Pancreas (tissue), 10 donors: ENCODE results near the gene OR2L13. TPM values are rescaled to one million over a fixed set of nuclear protein-coding genes. Genes with fewer than 3 reads are reported as not detected.

ENCODE experiments used
- ATAC-seq, 4 donors: fragments of 200-7000 bp; cut with Tn5 transposase; one replicate each; pipeline versions ENCODE4 v1.8.0 to v1.9.1; 2020; ENCODE audit warnings: mild to moderate bottlenecking in 4 of 4, moderate library complexity in 4 of 4
- DNase-seq, 6 donors: peaks; one replicate each; pipeline ENCODE4 v3.0.0-alpha.2; 2020
- FAIRE-seq: peaks from 2 replicates; lab custom pipeline; 2012; peaks lifted over from hg19 to GRCh38; lab: Jason Lieb, UNC
- H3K27ac ChIP-seq, 4 donors: fragments of 200-600 bp; sonication (generic); 1 replicate in 3 of 4; 2 replicates in 1 of 4; pipeline versions ENCODE4 v1.5.0 to v1.8.0; 2020
- H3K27me3 ChIP-seq, 4 donors: fragments of 200-600 bp; one replicate each; pipeline ENCODE4 v1.8.0; 2021
- H3K36me3 ChIP-seq, 3 donors: fragments of 200-600 bp; sonication (generic) in 1 of 3; one replicate each; pipeline versions ENCODE4 v1.5.0 to v1.8.0; 2020 to 2021
- H3K4me1 ChIP-seq, 3 donors: fragments of 200-600 bp; one replicate each; pipeline ENCODE4 v1.8.0; 2021
- H3K4me3 ChIP-seq, 4 donors: fragments of 200-600 bp; sonication (generic) in 2 of 4; one replicate each; pipeline versions ENCODE4 v1.5.0 to v1.8.0; 2020 to 2021
- H3K9me3 ChIP-seq, 4 donors: fragments of 200-600 bp; one replicate each; pipeline ENCODE4 v1.8.0; 2021
- WGBS, 2 donors: extraction: QIAGEN DNeasy Blood & Tissue Kit; methylation state at CpG; one replicate each; pipeline ENCODE4 v1.1.7; 2013; 5-methylcytosine and 5-hydroxymethylcytosine counted together
- intact Hi-C, 3 donors: fragments of 100-400 bp; cut with DNase I; formaldehyde crosslinking; loops; one replicate each; pipeline versions ENCODE4 v1.11.1 to v1.14.2; 2022
- polyA plus RNA-seq, 2 donors: library from polyadenylated mRNA; stranded (reverse); fragments of 200-250 nt; gene quantifications; one replicate each; pipeline ENCODE4 v1.2.3, GENCODE V29; 2013
- total RNA-seq, 6 donors: library from RNA; stranded (reverse); fragmentation: NEBNext Ultra II Directional in 4 of 6; extraction: Animal tissue kit (Norgen Biotek cat#: 25700) in 4 of 6; gene quantifications; one replicate each; pipeline versions ENCODE4 v1.2.1 to v1.2.4, GENCODE V29; 2021 to 2023
- TF ChIP-seq, protein P1 (sequence below), 4 donors: fragments of 200-600 bp; sonication (generic) in 3 of 4; IDR thresholded peaks; one replicate each; pipeline versions ENCODE4 v1.5.0 to v1.8.0; 2021; ENCODE audit warnings: antibody characterized with exemption in 4 of 4
- donor health status: healthy with polysubstance abuse.
- donor health status: DM: no; HTN: no; CAD: no; lungs with moderate emphysema.
- donor health status: DM: no; HTN: no; CAD: no.
- donor health status: control.
- donor health status: control.
- donor health status: Bipolar disorder and iron deficiency.
- donor health status: DM: yes; HTN: yes; CAD: no.
- donor health status: DM: no; HTN: no; CAD: no.
- donor health status: DM: no; HTN: no; CAD: no.
- donor health status: DM: yes; HTN: yes; CAD: no.

Gene OR2L13
- total and polyA plus RNA-seq, 8 donors, result not detected

- H3K4me3 ChIP-seq, result no peak overlapping the region
- no peaks in the 10 kb centered on the region for H3K9me3 ChIP-seq
- intact Hi-C loops, result no loop called here
- WGBS, 2 donors, result 17 to 20% methylated on average over 1 of the region's 1 CpG
- no peak for FAIRE-seq
- ATAC-seq, result no peak
- no peak for DNase-seq
- no peaks in the 10 kb centered on the region for H3K4me1 ChIP-seq
- no peaks in the 10 kb centered on the region for H3K27me3 ChIP-seq
- TF ChIP-seq, protein P1, sequence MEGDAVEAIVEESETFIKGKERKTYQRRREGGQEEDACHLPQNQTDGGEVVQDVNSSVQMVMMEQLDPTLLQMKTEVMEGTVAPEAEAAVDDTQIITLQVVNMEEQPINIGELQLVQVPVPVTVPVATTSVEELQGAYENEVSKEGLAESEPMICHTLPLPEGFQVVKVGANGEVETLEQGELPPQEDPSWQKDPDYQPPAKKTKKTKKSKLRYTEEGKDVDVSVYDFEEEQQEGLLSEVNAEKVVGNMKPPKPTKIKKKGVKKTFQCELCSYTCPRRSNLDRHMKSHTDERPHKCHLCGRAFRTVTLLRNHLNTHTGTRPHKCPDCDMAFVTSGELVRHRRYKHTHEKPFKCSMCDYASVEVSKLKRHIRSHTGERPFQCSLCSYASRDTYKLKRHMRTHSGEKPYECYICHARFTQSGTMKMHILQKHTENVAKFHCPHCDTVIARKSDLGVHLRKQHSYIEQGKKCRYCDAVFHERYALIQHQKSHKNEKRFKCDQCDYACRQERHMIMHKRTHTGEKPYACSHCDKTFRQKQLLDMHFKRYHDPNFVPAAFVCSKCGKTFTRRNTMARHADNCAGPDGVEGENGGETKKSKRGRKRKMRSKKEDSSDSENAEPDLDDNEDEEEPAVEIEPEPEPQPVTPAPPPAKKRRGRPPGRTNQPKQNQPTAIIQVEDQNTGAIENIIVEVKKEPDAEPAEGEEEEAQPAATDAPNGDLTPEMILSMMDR (IDR thresholded peaks at IDR 0.05), result no peak
- H3K27ac ChIP-seq, result no peak overlapping the region
- no peaks in the 10 kb centered on the region for H3K36me3 ChIP-seq
Measured at GRCh38 chr1:248143311-248143710, 48.3 kb downstream of the OR2L13 start.

- ATAC-seq (no peak), DNase-seq (no peak), FAIRE-seq (no peak)
- no peak within 1 kb of the TSS for H3K4me3 ChIP-seq
- H3K27me3 ChIP-seq, result no peaks in the 10 kb centered on the region
- H3K4me1 ChIP-seq, result no peaks in the 10 kb centered on the region
- WGBS, 2 donors, result 51 to 67% methylated on average over 3 of the region's 3 CpGs
- intact Hi-C loops, result no loop called here
- H3K27ac ChIP-seq, result no peak within 1 kb of the TSS
- TF ChIP-seq, protein P1 (IDR thresholded peaks at IDR 0.05), result no peak
- H3K36me3 ChIP-seq, result no peaks in the 10 kb centered on the region
- no peaks in the 10 kb centered on the region for H3K9me3 ChIP-seq
Measured at GRCh38 chr1:248144513-248145198, 49.7 kb downstream of the OR2L13 start, which contains the start of gene OR2M5. OR2M5 (plus strand) TSS chr1:248145148; CDS start chr1:248145148, 0 bp downstream.

Other genes with a start within 250 kb of the OR2L13 start
- gene TRIM58, start 238.0 kb upstream of the OR2L13 start, total RNA-seq, result under 1 TPM; 0.04 to 0.47 (median 0.14) TPM
- gene TRIM58, start 238.0 kb upstream of the OR2L13 start, polyA plus RNA-seq, result under 1 TPM; 0.08 to 0.14 TPM
- under 1 TPM in 1 of 6 donors, not detected in 5; 0.23 TPM for gene OR2W3, start 199.6 kb upstream of the OR2L13 start, total RNA-seq
- gene OR2W3, start 199.6 kb upstream of the OR2L13 start, polyA plus RNA-seq, result under 1 TPM in 1 of 2 donors, not detected in 1; 0.09 TPM
- gene OR2T8, start 174.9 kb upstream of the OR2L13 start, total RNA-seq, result not detected
- not detected for gene OR2T8, start 174.9 kb upstream of the OR2L13 start, polyA plus RNA-seq
- gene OR2AJ1, start 170.3 kb upstream of the OR2L13 start, total RNA-seq, result not detected
- gene OR2AJ1, start 170.3 kb upstream of the OR2L13 start, polyA plus RNA-seq, result not detected
- not detected for gene OR2L8, start 146.3 kb upstream of the OR2L13 start, total RNA-seq
- not detected for gene OR2L8, start 146.3 kb upstream of the OR2L13 start, polyA plus RNA-seq
- gene OR2AK2, start 130.0 kb upstream of the OR2L13 start, total RNA-seq, result not detected
- gene OR2AK2, start 130.0 kb upstream of the OR2L13 start, polyA plus RNA-seq, result not detected
- gene OR2L5, start 81.5 kb upstream of the OR2L13 start, total RNA-seq, result not detected
- gene OR2L5, start 81.5 kb upstream of the OR2L13 start, polyA plus RNA-seq, result not detected
- gene OR2L2, start 65.1 kb upstream of the OR2L13 start, total RNA-seq, result under 1 TPM in 3 of 6 donors, not detected in 3; 0.03 to 0.06 (median 0.05) TPM
- under 1 TPM in 1 of 2 donors, not detected in 1; 0.07 TPM for gene OR2L2, start 65.1 kb upstream of the OR2L13 start, polyA plus RNA-seq
- gene OR2L3, start 48.3 kb upstream of the OR2L13 start, total RNA-seq, result not detected
- gene OR2L3, start 48.3 kb upstream of the OR2L13 start, polyA plus RNA-seq, result not detected
- gene OR2M5, start 50.0 kb downstream of the OR2L13 start, total RNA-seq, result not detected
- gene OR2M5, start 50.0 kb downstream of the OR2L13 start, polyA plus RNA-seq, result not detected
- gene OR2M2, start 79.6 kb downstream of the OR2L13 start, total RNA-seq, result not detected
- gene OR2M2, start 79.6 kb downstream of the OR2L13 start, polyA plus RNA-seq, result not detected
- not detected for gene OR2M3, start 102.1 kb downstream of the OR2L13 start, total RNA-seq
- under 1 TPM in 1 of 2 donors, not detected in 1; under 0.01 TPM for gene OR2M3, start 102.1 kb downstream of the OR2L13 start, polyA plus RNA-seq
- gene OR2M4, start 136.2 kb downstream of the OR2L13 start, total RNA-seq, result not detected
- under 1 TPM in 1 of 2 donors, not detected in 1; 0.02 TPM for gene OR2M4, start 136.2 kb downstream of the OR2L13 start, polyA plus RNA-seq
- gene OR2T33, start 182.8 kb downstream of the OR2L13 start, total RNA-seq, result not detected
- not detected for gene OR2T33, start 182.8 kb downstream of the OR2L13 start, polyA plus RNA-seq
- not detected for gene OR2T12, start 208.2 kb downstream of the OR2L13 start, total RNA-seq
- not detected for gene OR2T12, start 208.2 kb downstream of the OR2L13 start, polyA plus RNA-seq
- not detected for gene OR2M7, start 229.4 kb downstream of the OR2L13 start, total RNA-seq
- not detected for gene OR2M7, start 229.4 kb downstream of the OR2L13 start, polyA plus RNA-seq